Transverse colon (tissue), 3 donors: ENCODE data around the gene ACADS.

ENCODE experiments used
- CTCF ChIP-seq, 5 experiments: fragments of 200-600 bp in 3 of 5; fragments of 450-650 bp in 2 of 5; sonication (generic) in 3 of 5; IDR thresholded peaks; 1 replicate in 2 of 5; 2 replicates in 3 of 5; pipeline ENCODE4 v1.5.1; 2016 to 2017; ENCODE audit warnings: antibody characterized with exemption in 5 of 5, inconsistent platforms in 3 of 5, mild to moderate bottlenecking in 2 of 5, moderate library complexity in 1 of 5
- EP300 ChIP-seq: sonication (generic); formaldehyde crosslinking; IDR thresholded peaks from one replicate; pipeline ENCODE4 v1.6.1; 2017; ENCODE audit warnings: antibody characterized with exemption, low read depth
- POLR2A ChIP-seq: fragments of 450-650 bp; IDR thresholded peaks from one replicate; pipeline ENCODE4 v1.6.1; 2016; ENCODE audit warnings: antibody characterized with exemption, mild to moderate bottlenecking, moderate library complexity

DNA sequence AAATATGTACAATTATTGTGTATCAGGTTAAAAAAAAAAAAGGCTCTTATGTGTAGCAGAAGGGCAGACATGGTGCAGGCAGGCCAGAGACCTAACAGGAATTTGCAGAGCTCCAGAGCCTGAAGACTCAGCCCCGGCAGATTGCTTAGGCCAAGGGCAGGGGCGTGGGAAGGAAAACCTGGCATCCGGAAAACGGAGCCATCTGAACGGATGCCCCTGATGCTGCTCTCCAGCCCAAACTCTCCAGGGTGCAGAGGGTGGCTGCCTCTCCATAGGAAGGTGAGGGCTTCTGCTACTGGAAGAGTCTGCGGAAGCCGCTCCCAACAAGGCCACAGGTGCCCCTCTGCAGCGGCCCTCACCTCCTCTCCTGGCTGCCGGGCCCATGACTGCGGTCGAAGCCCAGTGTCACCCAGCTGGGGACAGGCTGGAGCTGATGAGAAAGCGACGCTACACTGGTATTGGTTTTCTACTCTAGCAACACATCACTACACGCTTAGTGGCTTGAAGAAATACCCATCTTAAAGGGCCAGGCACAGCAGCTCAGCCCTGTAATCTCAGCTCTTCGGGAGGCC, 19.4 kb downstream of the ACADS start:
- no peak for TF ChIP-seq CTCF (IDR thresholded peaks at IDR 0.05)
- TF ChIP-seq POLR2A, result no peak
- TF ChIP-seq EP300, result no peak
